Measurements from ENCODE around the gene HDHD3. TPM values are rescaled to one million over a fixed set of nuclear protein-coding genes. Genes with fewer than 3 reads are reported as not detected.
A peak's percentile ranks its signal among the peaks of the same experiment; 100 is the strongest.

The HDHD3 gene
- polyA plus RNA-seq, 3 donors = 8.3 to 12.0 (median 9.2) TPM

DNA sequence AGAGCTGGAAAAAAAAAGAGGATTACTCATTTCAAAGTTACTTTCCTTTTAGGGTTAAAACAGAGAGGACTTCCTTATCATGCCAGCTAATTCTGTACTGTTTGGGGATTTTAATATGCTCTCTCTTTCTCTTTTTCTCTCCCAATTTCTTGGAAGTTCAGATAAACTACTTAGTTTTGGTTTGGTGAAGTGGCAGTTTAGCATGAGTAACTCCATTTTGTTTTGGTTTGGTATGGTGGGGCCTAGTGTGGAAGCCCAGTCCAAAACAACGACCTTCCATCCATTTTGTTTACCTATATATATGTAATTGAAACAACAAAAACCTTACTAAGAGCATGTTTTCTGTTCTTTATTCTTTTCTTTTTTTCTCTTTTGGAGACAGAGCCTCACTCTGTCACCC, 31.1 kb downstream of the HDHD3 start:
- TF ChIP-seq, protein P1, sequence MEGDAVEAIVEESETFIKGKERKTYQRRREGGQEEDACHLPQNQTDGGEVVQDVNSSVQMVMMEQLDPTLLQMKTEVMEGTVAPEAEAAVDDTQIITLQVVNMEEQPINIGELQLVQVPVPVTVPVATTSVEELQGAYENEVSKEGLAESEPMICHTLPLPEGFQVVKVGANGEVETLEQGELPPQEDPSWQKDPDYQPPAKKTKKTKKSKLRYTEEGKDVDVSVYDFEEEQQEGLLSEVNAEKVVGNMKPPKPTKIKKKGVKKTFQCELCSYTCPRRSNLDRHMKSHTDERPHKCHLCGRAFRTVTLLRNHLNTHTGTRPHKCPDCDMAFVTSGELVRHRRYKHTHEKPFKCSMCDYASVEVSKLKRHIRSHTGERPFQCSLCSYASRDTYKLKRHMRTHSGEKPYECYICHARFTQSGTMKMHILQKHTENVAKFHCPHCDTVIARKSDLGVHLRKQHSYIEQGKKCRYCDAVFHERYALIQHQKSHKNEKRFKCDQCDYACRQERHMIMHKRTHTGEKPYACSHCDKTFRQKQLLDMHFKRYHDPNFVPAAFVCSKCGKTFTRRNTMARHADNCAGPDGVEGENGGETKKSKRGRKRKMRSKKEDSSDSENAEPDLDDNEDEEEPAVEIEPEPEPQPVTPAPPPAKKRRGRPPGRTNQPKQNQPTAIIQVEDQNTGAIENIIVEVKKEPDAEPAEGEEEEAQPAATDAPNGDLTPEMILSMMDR (IDR thresholded peaks at IDR 0.05) = no peak
- no peak for DNase-seq
- no peak overlapping the region for H3K4me2 ChIP-seq (replicated peaks; ENCODE audit: extremely low read depth, low read length, poor library complexity, severe bottlenecking)
- WGBS (ENCODE audit: insufficient coverage) = no CpG with 5 or more reads among the region's 1 CpG
- peaks cover 11 to 14% of the 10 kb centered on the region in 2 donors for H3K4me1 ChIP-seq (ENCODE audit: control insufficient read depth in 1 of 2, insufficient read depth in 2 of 2, low read length in 2 of 2)
- no peaks in the 10 kb centered on the region for H4K20me1 ChIP-seq (ENCODE audit: insufficient read depth, low read length)
- H3K27ac ChIP-seq (ENCODE audit: low read depth in 1 of 2, low read length in 2 of 2) = no peak overlapping the region
- Mint-ChIP-seq H3K36me3 (no peaks in the 10 kb centered on the region), H3K27ac (no peak overlapping the region), H3K4me3 (no peak overlapping the region), H3K9me3 (no peaks in the 10 kb centered on the region), H3K27me3 (ENCODE audit: low read depth in 3 of 3) (peaks cover 10 to 15% (median 10%) of the 10 kb centered on the region in 3 donors), H3K4me1 (peaks cover 25% of the 10 kb centered on the region)
- H3K36me3 ChIP-seq (replicated peaks in 1 of 2; ENCODE audit: control insufficient read depth in 1 of 2, insufficient read depth in 2 of 2, low read length in 2 of 2) = no peaks in the 10 kb centered on the region
- no peak overlapping the region for H2AFZ ChIP-seq (ENCODE audit: insufficient read depth, low read depth, low read length, poor library complexity, severe bottlenecking)
- H3K9ac ChIP-seq (ENCODE audit: insufficient read depth, low read length, poor library complexity, severe bottlenecking) = no peak overlapping the region
- intact Hi-C loops (cut with micrococcal nuclease) = loop anchor here in 1 of 2 donors (10.0 kb wide), 1 partner anchor 59 kb away; the partner anchor contains the start of gene ALAD
- H3K4me3 ChIP-seq (replicated peaks in 1 of 3; ENCODE audit: low read depth in 2 of 3, low read length in 3 of 3) = no peak overlapping the region
- H3K27me3 ChIP-seq (ENCODE audit: control insufficient read depth in 2 of 2, insufficient read depth in 2 of 2, low read length in 2 of 2) = peaks cover 0 to 3% of the 10 kb centered on the region in 2 donors
- H3K9me3 ChIP-seq (replicated peaks in 1 of 2; ENCODE audit: control insufficient read depth in 1 of 2, insufficient read depth in 1 of 2, low read length in 2 of 2) = no peaks in the 10 kb centered on the region
- H3K79me2 ChIP-seq (ENCODE audit: insufficient read depth, low read length) = no peaks in the 10 kb centered on the region

DNA sequence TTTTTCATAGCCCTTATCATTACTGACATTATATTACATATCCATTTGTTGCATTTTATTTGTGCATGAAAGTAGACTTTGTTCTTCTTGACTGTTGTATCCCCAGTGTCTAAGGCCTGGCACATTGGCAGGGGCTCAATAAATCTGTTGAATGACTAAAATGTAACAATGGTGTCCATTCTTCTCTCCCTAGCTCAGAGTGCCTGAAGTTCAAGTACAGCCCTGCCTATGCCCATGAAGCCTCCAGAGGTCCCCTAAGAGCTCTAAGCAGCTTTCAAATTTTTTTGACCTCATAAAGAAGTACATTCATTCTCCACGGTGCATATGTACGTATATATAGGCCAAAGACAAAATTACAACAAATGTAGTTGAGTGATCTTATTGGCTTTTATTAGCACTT, 31.6 kb downstream of the HDHD3 start:
- no CpG with 5 or more reads among the region's 2 CpGs for WGBS (ENCODE audit: insufficient coverage)
- intact Hi-C loops (cut with micrococcal nuclease) = loop anchor here in 1 of 2 donors (10.0 kb wide), 1 partner anchor 60 kb away; the partner anchor contains the start of gene ALAD

More for the DNA sequence above, 31.6 kb downstream of the HDHD3 start:
- H3K4me1 Mint-ChIP-seq = peaks cover 24% of the 10 kb centered on the region
- no peak overlapping the region for H3K4me3 Mint-ChIP-seq
- H2AFZ ChIP-seq (ENCODE audit: insufficient read depth, low read depth, low read length, poor library complexity, severe bottlenecking) = no peak overlapping the region
- H3K27me3 Mint-ChIP-seq (ENCODE audit: low read depth in 3 of 3) = peaks cover 12% of the 10 kb centered on the region in 3 donors
- no peak overlapping the region for H3K9ac ChIP-seq (ENCODE audit: insufficient read depth, low read length, poor library complexity, severe bottlenecking)
- H3K4me1 ChIP-seq (ENCODE audit: control insufficient read depth in 1 of 2, insufficient read depth in 2 of 2, low read length in 2 of 2) = peaks cover 11 to 14% of the 10 kb centered on the region in 2 donors
- H3K9me3 ChIP-seq (replicated peaks in 1 of 2; ENCODE audit: control insufficient read depth in 1 of 2, insufficient read depth in 1 of 2, low read length in 2 of 2) = no peaks in the 10 kb centered on the region
- H4K20me1 ChIP-seq (ENCODE audit: insufficient read depth, low read length) = no peaks in the 10 kb centered on the region
- H3K27ac Mint-ChIP-seq = peak overlapping the region in 1 of 7 donors; percentile 33
- TF ChIP-seq, protein P1 (IDR thresholded peaks at IDR 0.05) = no peak
- H3K9me3 Mint-ChIP-seq = no peaks in the 10 kb centered on the region
- no peaks in the 10 kb centered on the region for H3K79me2 ChIP-seq (ENCODE audit: insufficient read depth, low read length)
- no peak for DNase-seq
- peaks cover 0 to 3% of the 10 kb centered on the region in 2 donors for H3K27me3 ChIP-seq (ENCODE audit: control insufficient read depth in 2 of 2, insufficient read depth in 2 of 2, low read length in 2 of 2)
- no peak overlapping the region for H3K4me3 ChIP-seq (replicated peaks in 1 of 3; ENCODE audit: low read depth in 2 of 3, low read length in 3 of 3)
- H3K36me3 Mint-ChIP-seq = no peaks in the 10 kb centered on the region
- H3K4me2 ChIP-seq (replicated peaks; ENCODE audit: extremely low read depth, low read length, poor library complexity, severe bottlenecking) = no peak overlapping the region
- H3K27ac ChIP-seq (ENCODE audit: low read depth in 1 of 2, low read length in 2 of 2) = no peak overlapping the region
- H3K36me3 ChIP-seq (replicated peaks in 1 of 2; ENCODE audit: control insufficient read depth in 1 of 2, insufficient read depth in 2 of 2, low read length in 2 of 2) = no peaks in the 10 kb centered on the region

Measured in CD14-positive monocyte (primary cell).